Trophoblast cell (in vitro differentiated cells and primary cell): ENCODE measurements around the gene SELENOO.

Source experiments
- DNase-seq, 2 donors: peaks; one replicate each; pipeline ENCODE4 v3.0.0-alpha.2; 2016
- H2AFZ ChIP-seq: 2 replicates; pipeline ENCODE4 v1.6.1; 2013; ENCODE audit warnings: low read length, moderate library complexity, mild to moderate bottlenecking; ENCODE audit not compliant: insufficient read depth, poor library complexity
- H2AK5ac ChIP-seq: 2 replicates; pipeline ENCODE4 v1.6.1; 2013; ENCODE audit warnings: mild to moderate bottlenecking, low read length
- H2BK120ac ChIP-seq: 2 replicates; pipeline ENCODE4 v1.6.1; 2013; ENCODE audit warnings: low read length, mild to moderate bottlenecking, moderate library complexity; ENCODE audit not compliant: insufficient read depth, poor library complexity
- H2BK12ac ChIP-seq: 2 replicates; pipeline ENCODE4 v1.6.1; 2013; ENCODE audit warnings: mild to moderate bottlenecking, low read length, moderate library complexity
- H2BK5ac ChIP-seq: 2 replicates; pipeline ENCODE4 v1.6.1; 2013; ENCODE audit warnings: low read length, low read depth, moderate library complexity, mild to moderate bottlenecking; ENCODE audit not compliant: poor library complexity
- H3K14ac ChIP-seq: 2 replicates; pipeline ENCODE4 v1.6.1; 2013; ENCODE audit warnings: mild to moderate bottlenecking, low read length
- H3K18ac ChIP-seq: 2 replicates; pipeline ENCODE4 v1.6.1; 2013; ENCODE audit warnings: mild to moderate bottlenecking, low read length
- H3K23ac ChIP-seq: 2 replicates; pipeline ENCODE4 v1.6.1; 2013; ENCODE audit warnings: low read length
- H3K27ac ChIP-seq: 2 replicates; pipeline ENCODE4 v1.5.1; 2013; ENCODE audit warnings: low read depth, mild to moderate bottlenecking, inconsistent platforms, low read length, moderate library complexity
- H3K27me3 ChIP-seq: 2 replicates; pipeline ENCODE4 v1.6.1; 2013; ENCODE audit warnings: inconsistent platforms, mild to moderate bottlenecking, low read length, moderate library complexity; ENCODE audit not compliant: insufficient read depth
- H3K36me3 ChIP-seq, 2 experiments: 1 replicate in 1 of 2; 2 replicates in 1 of 2; pipeline ENCODE4 v1.6.1; 2013; ENCODE audit warnings: low read length in 2 of 2, mild to moderate bottlenecking in 2 of 2, moderate library complexity in 1 of 2; ENCODE audit not compliant: insufficient read depth in 2 of 2, control insufficient read depth in 1 of 2
- H3K4ac ChIP-seq: 2 replicates; pipeline ENCODE4 v1.6.1; 2013; ENCODE audit warnings: low read depth, mild to moderate bottlenecking, low read length, moderate library complexity
- H3K4me1 ChIP-seq, 2 experiments: 1 replicate in 1 of 2; 2 replicates in 1 of 2; pipeline ENCODE4 v1.6.1; 2013; ENCODE audit warnings: low read length in 2 of 2, mild to moderate bottlenecking in 2 of 2, moderate library complexity in 1 of 2; ENCODE audit not compliant: insufficient read depth in 2 of 2, control insufficient read depth in 1 of 2
- H3K4me2 ChIP-seq: 2 replicates; pipeline ENCODE4 v1.6.1; 2013; ENCODE audit warnings: inconsistent platforms, mild to moderate bottlenecking, low read length, moderate library complexity
- H3K4me3 ChIP-seq: 2 replicates; pipeline ENCODE4 v1.5.1; 2013; ENCODE audit warnings: mild to moderate bottlenecking, low read depth, low read length, inconsistent platforms
- H3K79me1 ChIP-seq: one replicate; pipeline ENCODE4 v1.6.1; 2013; ENCODE audit warnings: low read length
- H3K79me2 ChIP-seq: 2 replicates; pipeline ENCODE4 v1.6.1; 2013; ENCODE audit warnings: low read length, mild to moderate bottlenecking; ENCODE audit not compliant: control insufficient read depth, insufficient read depth, poor library complexity
- H3K9ac ChIP-seq: 2 replicates; pipeline ENCODE4 v1.6.1; 2013; ENCODE audit warnings: mild to moderate bottlenecking, low read length
- H3K9me3 ChIP-seq: 2 replicates; pipeline ENCODE4 v1.6.1; 2013; ENCODE audit warnings: low read depth, mild to moderate bottlenecking, control low read depth, inconsistent platforms, low read length; ENCODE audit not compliant: insufficient read depth
- H4K12ac ChIP-seq: 2 replicates; pipeline ENCODE4 v1.6.1; 2013; ENCODE audit warnings: low read depth, mild to moderate bottlenecking, low read length, moderate library complexity
- H4K8ac ChIP-seq: 2 replicates; pipeline ENCODE4 v1.6.1; 2013; ENCODE audit warnings: low read depth, mild to moderate bottlenecking, low read length, moderate library complexity
- H4K91ac ChIP-seq: one replicate; pipeline ENCODE4 v1.6.1; 2013; ENCODE audit warnings: low read depth, mild to moderate bottlenecking, low read length, moderate library complexity
- WGBS: extraction: QIAGEN DNeasy Blood & Tissue Kit; methylation state at CpG from one replicate; pipeline ENCODE4 v1.1.7; 2013; ENCODE audit warnings: missing lambda C conversion rate; ENCODE audit not compliant: insufficient read length, insufficient coverage; ENCODE audit errors: extremely low coverage; 5-methylcytosine and 5-hydroxymethylcytosine counted together

SELENOO gene

GRCh38 chr22:50218153-50218995, 17.6 kb downstream of the SELENOO start:
- no peak overlapping the region for H3K4ac ChIP-seq
- no peaks in the 10 kb centered on the region for H3K4me1 ChIP-seq
- no peak overlapping the region for H3K9ac ChIP-seq
- H4K91ac ChIP-seq = no peak overlapping the region
- no peak overlapping the region for H2BK12ac ChIP-seq
- H3K27me3 ChIP-seq = no peaks in the 10 kb centered on the region
- no peak overlapping the region for H3K14ac ChIP-seq
- H2BK5ac ChIP-seq = no peak overlapping the region
- no peak overlapping the region for H3K4me2 ChIP-seq
- no peaks in the 10 kb centered on the region for H3K79me1 ChIP-seq
- peaks cover 10% of the 10 kb centered on the region for H3K9me3 ChIP-seq
- no peak overlapping the region for H3K23ac ChIP-seq
- peaks cover 90% of the 10 kb centered on the region in 2 experiments for H3K36me3 ChIP-seq
- H3K27ac ChIP-seq = no peak overlapping the region
- no peak overlapping the region for H3K4me3 ChIP-seq
- H4K8ac ChIP-seq = no peak overlapping the region
- H2AK5ac ChIP-seq = no peak overlapping the region
- H3K79me2 ChIP-seq = no peaks in the 10 kb centered on the region
- no CpG with 5 or more reads among the region's 43 CpGs for WGBS
- H2AFZ ChIP-seq = no peak overlapping the region
- no peak overlapping the region for H3K18ac ChIP-seq
- no peak overlapping the region for H2BK120ac ChIP-seq
- DNase-seq = no peak
- no peak overlapping the region for H4K12ac ChIP-seq

- H3K9ac ChIP-seq = no peak overlapping the region
- H2BK12ac ChIP-seq = no peak overlapping the region
- no peak overlapping the region for H3K4me2 ChIP-seq
- peak in 1 of 2 donors; percentile 18 for DNase-seq
- H3K18ac ChIP-seq = no peak overlapping the region
- no peak overlapping the region for H4K91ac ChIP-seq
- H2AK5ac ChIP-seq = no peak overlapping the region
- no peak overlapping the region for H4K12ac ChIP-seq
- H3K23ac ChIP-seq = no peak overlapping the region
- H2BK5ac ChIP-seq = no peak overlapping the region
- no peak overlapping the region for H2AFZ ChIP-seq
- no peaks in the 10 kb centered on the region for H3K4me1 ChIP-seq
- no CpG with 5 or more reads among the region's 42 CpGs for WGBS
- no peaks in the 10 kb centered on the region for H3K27me3 ChIP-seq
- H3K36me3 ChIP-seq = peaks cover 90 to 91% of the 10 kb centered on the region in 2 experiments
- no peak overlapping the region for H3K27ac ChIP-seq
- no peak overlapping the region for H3K4ac ChIP-seq
- H3K79me2 ChIP-seq = no peaks in the 10 kb centered on the region
- H3K4me3 ChIP-seq = no peak overlapping the region
- H3K14ac ChIP-seq = no peak overlapping the region
- peaks cover 10% of the 10 kb centered on the region for H3K9me3 ChIP-seq
- H2BK120ac ChIP-seq = no peak overlapping the region
- no peak overlapping the region for H4K8ac ChIP-seq
- no peaks in the 10 kb centered on the region for H3K79me1 ChIP-seq
Observed at GRCh38 chr22:50218996-50219727, 18.4 kb downstream of the SELENOO start.

DNA sequence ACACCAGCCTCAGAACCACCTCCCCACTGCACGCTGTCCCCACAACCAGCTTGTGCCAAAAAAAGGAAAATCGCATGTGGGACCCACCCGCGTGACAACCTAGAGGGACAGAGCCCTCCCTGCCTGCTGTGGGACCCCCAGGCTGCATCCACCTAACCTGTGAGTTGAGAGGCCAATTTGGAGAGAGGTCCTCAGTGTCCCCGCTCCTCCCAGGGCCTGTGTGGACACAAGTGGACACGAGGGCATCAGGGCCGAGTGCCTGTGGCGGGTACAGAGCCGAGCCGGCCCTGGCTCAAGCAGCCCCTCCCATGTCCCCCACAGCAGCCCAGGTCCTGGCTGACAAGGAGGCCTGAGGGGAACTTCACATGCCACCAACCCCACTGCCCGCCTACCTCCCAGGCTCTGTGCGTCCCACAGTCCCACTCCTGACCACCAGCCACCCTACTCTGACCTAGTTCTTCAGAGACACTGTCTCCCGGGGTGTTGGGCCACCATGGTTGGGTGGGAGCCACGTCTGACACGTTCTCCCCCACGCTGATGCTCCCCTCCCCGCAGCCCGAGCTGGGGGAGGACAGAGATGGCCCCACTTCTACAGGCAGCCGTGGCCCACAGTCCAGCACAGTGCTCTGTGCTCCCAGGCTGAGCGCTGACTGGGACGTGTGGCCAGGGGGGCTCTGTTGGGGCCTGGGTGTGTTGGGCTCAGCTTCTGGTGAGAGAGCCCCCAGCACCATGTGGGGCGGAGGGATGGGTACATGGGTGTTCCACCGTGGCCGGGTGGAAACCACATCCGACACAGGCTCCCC, 19.2 kb downstream of the SELENOO start:
- H3K79me1 ChIP-seq = no peaks in the 10 kb centered on the region
- H2BK12ac ChIP-seq = no peak overlapping the region
- H2BK5ac ChIP-seq = no peak overlapping the region
- H3K9ac ChIP-seq = no peak overlapping the region
- H3K79me2 ChIP-seq = no peaks in the 10 kb centered on the region
- no peak overlapping the region for H4K91ac ChIP-seq
- no peak overlapping the region for H3K4me3 ChIP-seq
- no peak overlapping the region for H3K4me2 ChIP-seq
- H3K27ac ChIP-seq = no peak overlapping the region
- H3K23ac ChIP-seq = no peak overlapping the region
- H3K36me3 ChIP-seq = peaks cover 89% of the 10 kb centered on the region in 2 experiments
- no peak overlapping the region for H4K12ac ChIP-seq
- no peak overlapping the region for H2AFZ ChIP-seq
- H3K14ac ChIP-seq = no peak overlapping the region
- H2BK120ac ChIP-seq = no peak overlapping the region
- no peak for DNase-seq
- H4K8ac ChIP-seq = no peak overlapping the region
- WGBS = no CpG with 5 or more reads among the region's 25 CpGs
- peaks cover 10% of the 10 kb centered on the region for H3K9me3 ChIP-seq
- no peak overlapping the region for H3K18ac ChIP-seq
- H3K4ac ChIP-seq = no peak overlapping the region
- no peak overlapping the region for H2AK5ac ChIP-seq
- H3K4me1 ChIP-seq = no peaks in the 10 kb centered on the region
- no peaks in the 10 kb centered on the region for H3K27me3 ChIP-seq

DNA sequence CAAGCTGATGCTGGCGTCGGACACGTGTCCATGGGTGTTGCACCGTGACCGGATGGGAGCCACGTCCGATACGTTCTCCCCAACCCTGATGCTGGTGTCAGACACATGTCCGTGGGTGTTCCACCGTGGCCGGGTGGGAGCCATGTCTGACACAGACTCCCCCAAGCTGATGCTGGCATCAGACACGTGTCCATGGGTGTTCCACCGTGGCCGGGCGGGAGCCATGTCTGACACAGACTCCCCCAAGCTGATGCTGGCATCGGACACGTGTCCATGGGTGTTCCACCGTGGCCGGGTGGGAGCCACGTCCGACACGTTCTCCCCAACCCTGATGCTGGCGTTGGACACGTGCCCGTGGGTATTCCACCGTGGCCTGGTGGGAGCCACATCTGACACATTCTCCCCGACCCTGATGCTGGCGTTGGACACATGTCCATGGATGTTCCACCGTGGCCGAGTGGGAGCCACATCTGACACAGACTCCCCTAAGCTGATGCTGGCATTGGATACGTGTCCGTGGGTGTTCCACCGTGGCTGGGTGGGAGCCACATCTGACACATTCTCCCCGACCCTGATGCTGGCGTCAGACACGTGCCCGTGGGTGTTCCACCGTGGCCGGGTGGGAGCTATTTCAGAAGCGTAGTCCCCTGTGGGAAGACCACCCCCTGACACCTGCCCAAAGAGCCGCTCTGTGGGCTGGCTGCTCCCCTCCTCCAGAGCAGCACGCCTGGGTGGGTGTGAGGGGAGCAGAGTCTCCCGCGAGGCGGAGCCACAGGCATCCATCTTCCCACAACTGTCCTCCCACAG, 20.0 kb downstream of the SELENOO start:
- no peak for DNase-seq
- Histone ChIP-seq H3K79me2 (no peaks in the 10 kb centered on the region), H2AFZ (no peak overlapping the region), H4K8ac (no peak overlapping the region), H2BK120ac (no peak overlapping the region), H3K23ac (no peak overlapping the region), H3K27me3 (no peaks in the 10 kb centered on the region), H3K4me1 (no peaks in the 10 kb centered on the region), H3K9ac (no peak overlapping the region), H4K12ac (no peak overlapping the region), H3K4ac (no peak overlapping the region), H3K9me3 (peaks cover 10% of the 10 kb centered on the region), H2BK5ac (no peak overlapping the region), H2AK5ac (no peak overlapping the region), H3K14ac (no peak overlapping the region), H3K18ac (no peak overlapping the region), H3K79me1 (no peaks in the 10 kb centered on the region), H3K4me3 (no peak overlapping the region), H3K4me2 (no peak overlapping the region), H3K36me3 (peaks cover 89% of the 10 kb centered on the region in 2 experiments), H3K27ac (no peak overlapping the region), H2BK12ac (no peak overlapping the region), H4K91ac (no peak overlapping the region)
- WGBS = no CpG with 5 or more reads among the region's 45 CpGs
